ENCODE measurements around the gene TMEM208. TPM values are rescaled to one million over a fixed set of nuclear protein-coding genes. Genes with fewer than 3 reads are reported as not detected.
A peak's percentile ranks its signal among the peaks of the same experiment; 100 is the strongest.

TMEM208 gene
- total RNA-seq, 1 experiment from 2014 or later = 48.4 TPM

DNA sequence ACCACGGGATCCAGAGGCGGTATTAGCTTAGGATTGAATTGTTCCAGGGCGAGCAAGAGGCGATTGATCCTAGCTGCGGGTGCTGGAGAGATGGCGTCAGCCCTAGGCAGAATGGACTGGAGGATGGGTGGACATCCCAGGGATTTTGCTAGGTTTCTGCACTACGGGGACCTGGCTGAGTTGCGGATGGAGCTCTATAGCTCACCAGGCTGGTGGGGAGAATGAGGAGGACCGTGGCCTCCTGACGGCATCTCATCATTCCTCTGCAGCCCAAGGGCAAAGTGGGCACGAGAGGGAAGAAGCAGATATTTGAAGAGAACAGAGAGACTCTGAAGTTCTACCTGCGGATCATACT, 614 bp downstream of the TMEM208 start (continued):
- TF ChIP-seq, protein P1, sequence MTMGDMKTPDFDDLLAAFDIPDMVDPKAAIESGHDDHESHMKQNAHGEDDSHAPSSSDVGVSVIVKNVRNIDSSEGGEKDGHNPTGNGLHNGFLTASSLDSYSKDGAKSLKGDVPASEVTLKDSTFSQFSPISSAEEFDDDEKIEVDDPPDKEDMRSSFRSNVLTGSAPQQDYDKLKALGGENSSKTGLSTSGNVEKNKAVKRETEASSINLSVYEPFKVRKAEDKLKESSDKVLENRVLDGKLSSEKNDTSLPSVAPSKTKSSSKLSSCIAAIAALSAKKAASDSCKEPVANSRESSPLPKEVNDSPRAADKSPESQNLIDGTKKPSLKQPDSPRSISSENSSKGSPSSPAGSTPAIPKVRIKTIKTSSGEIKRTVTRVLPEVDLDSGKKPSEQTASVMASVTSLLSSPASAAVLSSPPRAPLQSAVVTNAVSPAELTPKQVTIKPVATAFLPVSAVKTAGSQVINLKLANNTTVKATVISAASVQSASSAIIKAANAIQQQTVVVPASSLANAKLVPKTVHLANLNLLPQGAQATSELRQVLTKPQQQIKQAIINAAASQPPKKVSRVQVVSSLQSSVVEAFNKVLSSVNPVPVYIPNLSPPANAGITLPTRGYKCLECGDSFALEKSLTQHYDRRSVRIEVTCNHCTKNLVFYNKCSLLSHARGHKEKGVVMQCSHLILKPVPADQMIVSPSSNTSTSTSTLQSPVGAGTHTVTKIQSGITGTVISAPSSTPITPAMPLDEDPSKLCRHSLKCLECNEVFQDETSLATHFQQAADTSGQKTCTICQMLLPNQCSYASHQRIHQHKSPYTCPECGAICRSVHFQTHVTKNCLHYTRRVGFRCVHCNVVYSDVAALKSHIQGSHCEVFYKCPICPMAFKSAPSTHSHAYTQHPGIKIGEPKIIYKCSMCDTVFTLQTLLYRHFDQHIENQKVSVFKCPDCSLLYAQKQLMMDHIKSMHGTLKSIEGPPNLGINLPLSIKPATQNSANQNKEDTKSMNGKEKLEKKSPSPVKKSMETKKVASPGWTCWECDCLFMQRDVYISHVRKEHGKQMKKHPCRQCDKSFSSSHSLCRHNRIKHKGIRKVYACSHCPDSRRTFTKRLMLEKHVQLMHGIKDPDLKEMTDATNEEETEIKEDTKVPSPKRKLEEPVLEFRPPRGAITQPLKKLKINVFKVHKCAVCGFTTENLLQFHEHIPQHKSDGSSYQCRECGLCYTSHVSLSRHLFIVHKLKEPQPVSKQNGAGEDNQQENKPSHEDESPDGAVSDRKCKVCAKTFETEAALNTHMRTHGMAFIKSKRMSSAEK (CRISPR knock-in tag; IDR thresholded peaks at IDR 0.05; ENCODE audit: borderline replicate concordance) = no peak
- TF ChIP-seq, protein P2, sequence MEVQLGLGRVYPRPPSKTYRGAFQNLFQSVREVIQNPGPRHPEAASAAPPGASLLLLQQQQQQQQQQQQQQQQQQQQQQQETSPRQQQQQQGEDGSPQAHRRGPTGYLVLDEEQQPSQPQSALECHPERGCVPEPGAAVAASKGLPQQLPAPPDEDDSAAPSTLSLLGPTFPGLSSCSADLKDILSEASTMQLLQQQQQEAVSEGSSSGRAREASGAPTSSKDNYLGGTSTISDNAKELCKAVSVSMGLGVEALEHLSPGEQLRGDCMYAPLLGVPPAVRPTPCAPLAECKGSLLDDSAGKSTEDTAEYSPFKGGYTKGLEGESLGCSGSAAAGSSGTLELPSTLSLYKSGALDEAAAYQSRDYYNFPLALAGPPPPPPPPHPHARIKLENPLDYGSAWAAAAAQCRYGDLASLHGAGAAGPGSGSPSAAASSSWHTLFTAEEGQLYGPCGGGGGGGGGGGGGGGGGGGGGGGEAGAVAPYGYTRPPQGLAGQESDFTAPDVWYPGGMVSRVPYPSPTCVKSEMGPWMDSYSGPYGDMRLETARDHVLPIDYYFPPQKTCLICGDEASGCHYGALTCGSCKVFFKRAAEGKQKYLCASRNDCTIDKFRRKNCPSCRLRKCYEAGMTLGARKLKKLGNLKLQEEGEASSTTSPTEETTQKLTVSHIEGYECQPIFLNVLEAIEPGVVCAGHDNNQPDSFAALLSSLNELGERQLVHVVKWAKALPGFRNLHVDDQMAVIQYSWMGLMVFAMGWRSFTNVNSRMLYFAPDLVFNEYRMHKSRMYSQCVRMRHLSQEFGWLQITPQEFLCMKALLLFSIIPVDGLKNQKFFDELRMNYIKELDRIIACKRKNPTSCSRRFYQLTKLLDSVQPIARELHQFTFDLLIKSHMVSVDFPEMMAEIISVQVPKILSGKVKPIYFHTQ (CRISPR knock-in tag; IDR thresholded peaks at IDR 0.05) = no peak
- TF ChIP-seq, protein P3, sequence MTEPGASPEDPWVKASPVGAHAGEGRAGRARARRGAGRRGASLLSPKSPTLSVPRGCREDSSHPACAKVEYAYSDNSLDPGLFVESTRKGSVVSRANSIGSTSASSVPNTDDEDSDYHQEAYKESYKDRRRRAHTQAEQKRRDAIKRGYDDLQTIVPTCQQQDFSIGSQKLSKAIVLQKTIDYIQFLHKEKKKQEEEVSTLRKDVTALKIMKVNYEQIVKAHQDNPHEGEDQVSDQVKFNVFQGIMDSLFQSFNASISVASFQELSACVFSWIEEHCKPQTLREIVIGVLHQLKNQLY (CRISPR knock-in tag; IDR thresholded peaks at IDR 0.05) = no peak
- TF ChIP-seq ZNF317 (CRISPR knock-in tag; IDR thresholded peaks at IDR 0.05; ENCODE audit: borderline replicate concordance, low read depth) = no peak
- no peak for TF ChIP-seq HMGA2 (CRISPR knock-in tag; IDR thresholded peaks at IDR 0.05)
- TF ChIP-seq ZNF121 (CRISPR knock-in tag; IDR thresholded peaks at IDR 0.05) = no peak
- TF ChIP-seq, protein P4, sequence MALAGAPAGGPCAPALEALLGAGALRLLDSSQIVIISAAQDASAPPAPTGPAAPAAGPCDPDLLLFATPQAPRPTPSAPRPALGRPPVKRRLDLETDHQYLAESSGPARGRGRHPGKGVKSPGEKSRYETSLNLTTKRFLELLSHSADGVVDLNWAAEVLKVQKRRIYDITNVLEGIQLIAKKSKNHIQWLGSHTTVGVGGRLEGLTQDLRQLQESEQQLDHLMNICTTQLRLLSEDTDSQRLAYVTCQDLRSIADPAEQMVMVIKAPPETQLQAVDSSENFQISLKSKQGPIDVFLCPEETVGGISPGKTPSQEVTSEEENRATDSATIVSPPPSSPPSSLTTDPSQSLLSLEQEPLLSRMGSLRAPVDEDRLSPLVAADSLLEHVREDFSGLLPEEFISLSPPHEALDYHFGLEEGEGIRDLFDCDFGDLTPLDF (CRISPR knock-in tag; IDR thresholded peaks at IDR 0.05) = no peak

DNA sequence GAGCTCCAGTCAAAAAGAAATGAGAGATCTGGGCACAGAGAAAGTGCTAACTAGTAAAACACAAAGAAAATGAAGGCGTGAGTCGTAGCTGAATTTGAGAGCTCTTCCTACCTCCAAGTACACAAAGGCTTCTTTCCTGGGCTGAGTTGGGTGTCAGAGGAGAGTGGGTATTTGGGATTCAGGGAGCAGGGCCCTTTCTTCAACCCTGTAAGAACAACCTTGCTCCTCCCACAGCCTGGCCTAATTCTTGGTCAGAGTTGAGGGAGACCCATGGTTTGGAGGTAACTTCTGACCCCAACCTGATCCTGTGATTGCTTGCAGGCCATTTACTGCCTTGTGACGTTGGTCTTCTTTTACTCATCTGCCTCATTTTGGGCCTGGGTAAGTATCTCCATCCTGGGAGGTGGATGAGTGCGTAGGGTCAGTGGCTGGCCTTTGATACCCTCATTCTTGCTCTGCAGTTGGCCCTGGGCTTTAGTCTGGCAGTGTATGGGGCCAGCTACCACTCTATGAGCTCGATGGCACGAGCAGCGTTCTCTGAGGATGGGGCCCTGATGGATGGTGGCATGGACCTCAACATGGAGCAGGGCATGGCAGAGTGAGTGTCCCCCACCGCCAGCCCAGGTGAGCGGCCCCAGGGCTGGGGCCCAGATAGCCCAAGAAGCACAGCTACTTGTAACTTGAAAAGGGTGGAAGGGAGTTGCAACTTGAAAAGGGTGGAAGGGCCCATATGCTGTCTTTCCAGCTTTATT, 1.3 kb downstream of the TMEM208 start:
- peak overlapping the region; percentile 98 for H3K27ac Mint-ChIP-seq
- CTCF ChIA-PET = interaction anchor here (0.9 to 2.8 kb wide), 7 partner anchors 8 to 267 kb away, joined by 3 to 41 read pairs (median 13); partner anchors contain the start of genes CES3, E2F4, ELMO3 and FHOD1
- H3K4me3 Mint-ChIP-seq = peak overlapping the region; percentile 97

More for the DNA sequence above, 1.3 kb downstream of the TMEM208 start:
- no peak for ATAC-seq
- no peak for DNase-seq (ENCODE audit: low spot score)
- H3K4me1 Mint-ChIP-seq = peaks cover 15% of the 10 kb centered on the region
- H3K27me3 Mint-ChIP-seq (ENCODE audit: low read depth) = peaks cover 22% of the 10 kb centered on the region
- H3K9me3 Mint-ChIP-seq = no peaks in the 10 kb centered on the region
- TF ChIP-seq, protein P5, sequence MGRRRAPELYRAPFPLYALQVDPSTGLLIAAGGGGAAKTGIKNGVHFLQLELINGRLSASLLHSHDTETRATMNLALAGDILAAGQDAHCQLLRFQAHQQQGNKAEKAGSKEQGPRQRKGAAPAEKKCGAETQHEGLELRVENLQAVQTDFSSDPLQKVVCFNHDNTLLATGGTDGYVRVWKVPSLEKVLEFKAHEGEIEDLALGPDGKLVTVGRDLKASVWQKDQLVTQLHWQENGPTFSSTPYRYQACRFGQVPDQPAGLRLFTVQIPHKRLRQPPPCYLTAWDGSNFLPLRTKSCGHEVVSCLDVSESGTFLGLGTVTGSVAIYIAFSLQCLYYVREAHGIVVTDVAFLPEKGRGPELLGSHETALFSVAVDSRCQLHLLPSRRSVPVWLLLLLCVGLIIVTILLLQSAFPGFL (CRISPR knock-in tag; IDR thresholded peaks at IDR 0.05; ENCODE audit: borderline replicate concordance) = no peak
- TF ChIP-seq ELF4 (CRISPR knock-in tag; IDR thresholded peaks at IDR 0.05; ENCODE audit: low read depth) (no peak), JUN (CRISPR knock-in tag; IDR thresholded peaks at IDR 0.05) (no peak), ESRRA (CRISPR knock-in tag; IDR thresholded peaks at IDR 0.05; ENCODE audit: borderline replicate concordance) (no peak), CREM (CRISPR knock-in tag; IDR thresholded peaks at IDR 0.05) (no peak), MXD4 (CRISPR knock-in tag; IDR thresholded peaks at IDR 0.05; ENCODE audit: borderline replicate concordance) (no peak)
- TF ChIP-seq, protein P6, sequence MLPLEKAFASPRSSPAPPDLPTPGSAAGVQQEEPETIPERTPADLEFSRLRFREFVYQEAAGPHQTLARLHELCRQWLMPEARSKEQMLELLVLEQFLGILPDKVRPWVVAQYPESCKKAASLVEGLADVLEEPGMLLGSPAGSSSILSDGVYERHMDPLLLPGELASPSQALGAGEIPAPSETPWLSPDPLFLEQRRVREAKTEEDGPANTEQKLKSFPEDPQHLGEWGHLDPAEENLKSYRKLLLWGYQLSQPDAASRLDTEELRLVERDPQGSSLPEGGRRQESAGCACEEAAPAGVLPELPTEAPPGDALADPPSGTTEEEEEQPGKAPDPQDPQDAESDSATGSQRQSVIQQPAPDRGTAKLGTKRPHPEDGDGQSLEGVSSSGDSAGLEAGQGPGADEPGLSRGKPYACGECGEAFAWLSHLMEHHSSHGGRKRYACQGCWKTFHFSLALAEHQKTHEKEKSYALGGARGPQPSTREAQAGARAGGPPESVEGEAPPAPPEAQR (CRISPR knock-in tag; IDR thresholded peaks at IDR 0.05) = no peak
- TF ChIP-seq, protein P7, sequence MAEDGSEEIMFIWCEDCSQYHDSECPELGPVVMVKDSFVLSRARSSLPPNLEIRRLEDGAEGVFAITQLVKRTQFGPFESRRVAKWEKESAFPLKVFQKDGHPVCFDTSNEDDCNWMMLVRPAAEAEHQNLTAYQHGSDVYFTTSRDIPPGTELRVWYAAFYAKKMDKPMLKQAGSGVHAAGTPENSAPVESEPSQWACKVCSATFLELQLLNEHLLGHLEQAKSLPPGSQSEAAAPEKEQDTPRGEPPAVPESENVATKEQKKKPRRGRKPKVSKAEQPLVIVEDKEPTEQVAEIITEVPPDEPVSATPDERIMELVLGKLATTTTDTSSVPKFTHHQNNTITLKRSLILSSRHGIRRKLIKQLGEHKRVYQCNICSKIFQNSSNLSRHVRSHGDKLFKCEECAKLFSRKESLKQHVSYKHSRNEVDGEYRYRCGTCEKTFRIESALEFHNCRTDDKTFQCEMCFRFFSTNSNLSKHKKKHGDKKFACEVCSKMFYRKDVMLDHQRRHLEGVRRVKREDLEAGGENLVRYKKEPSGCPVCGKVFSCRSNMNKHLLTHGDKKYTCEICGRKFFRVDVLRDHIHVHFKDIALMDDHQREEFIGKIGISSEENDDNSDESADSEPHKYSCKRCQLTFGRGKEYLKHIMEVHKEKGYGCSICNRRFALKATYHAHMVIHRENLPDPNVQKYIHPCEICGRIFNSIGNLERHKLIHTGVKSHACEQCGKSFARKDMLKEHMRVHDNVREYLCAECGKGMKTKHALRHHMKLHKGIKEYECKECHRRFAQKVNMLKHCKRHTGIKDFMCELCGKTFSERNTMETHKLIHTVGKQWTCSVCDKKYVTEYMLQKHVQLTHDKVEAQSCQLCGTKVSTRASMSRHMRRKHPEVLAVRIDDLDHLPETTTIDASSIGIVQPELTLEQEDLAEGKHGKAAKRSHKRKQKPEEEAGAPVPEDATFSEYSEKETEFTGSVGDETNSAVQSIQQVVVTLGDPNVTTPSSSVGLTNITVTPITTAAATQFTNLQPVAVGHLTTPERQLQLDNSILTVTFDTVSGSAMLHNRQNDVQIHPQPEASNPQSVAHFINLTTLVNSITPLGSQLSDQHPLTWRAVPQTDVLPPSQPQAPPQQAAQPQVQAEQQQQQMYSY (CRISPR knock-in tag; IDR thresholded peaks at IDR 0.05) = no peak
- H3K36me3 Mint-ChIP-seq = peaks cover 27% of the 10 kb centered on the region
- POLR2A ChIA-PET = interaction anchor here (1.0 to 2.1 kb wide), 4 partner anchors 8 to 38 kb away, joined by 4 to 25 read pairs (median 12); partner anchors contain the start of genes EXOC3L1 and FHOD1

All from WTC11 (cell line).